HG03442 (cell line): ENCODE measurements around the gene PDCD2L.
"Not testable (repeated sequence)": the region's sequence is repeated elsewhere in the genome, so short reads cannot be mapped to it uniquely, and the experiment has no call there.

Source experiments
- ATAC-seq: cut with Tn5 transposase; IDR thresholded peaks from one replicate; pipeline ENCODE4 v1.9.1; 2021; ENCODE audit warnings: mild to moderate bottlenecking, moderate library complexity; ENCODE audit not compliant: unreplicated experiment

The PDCD2L gene

DNA sequence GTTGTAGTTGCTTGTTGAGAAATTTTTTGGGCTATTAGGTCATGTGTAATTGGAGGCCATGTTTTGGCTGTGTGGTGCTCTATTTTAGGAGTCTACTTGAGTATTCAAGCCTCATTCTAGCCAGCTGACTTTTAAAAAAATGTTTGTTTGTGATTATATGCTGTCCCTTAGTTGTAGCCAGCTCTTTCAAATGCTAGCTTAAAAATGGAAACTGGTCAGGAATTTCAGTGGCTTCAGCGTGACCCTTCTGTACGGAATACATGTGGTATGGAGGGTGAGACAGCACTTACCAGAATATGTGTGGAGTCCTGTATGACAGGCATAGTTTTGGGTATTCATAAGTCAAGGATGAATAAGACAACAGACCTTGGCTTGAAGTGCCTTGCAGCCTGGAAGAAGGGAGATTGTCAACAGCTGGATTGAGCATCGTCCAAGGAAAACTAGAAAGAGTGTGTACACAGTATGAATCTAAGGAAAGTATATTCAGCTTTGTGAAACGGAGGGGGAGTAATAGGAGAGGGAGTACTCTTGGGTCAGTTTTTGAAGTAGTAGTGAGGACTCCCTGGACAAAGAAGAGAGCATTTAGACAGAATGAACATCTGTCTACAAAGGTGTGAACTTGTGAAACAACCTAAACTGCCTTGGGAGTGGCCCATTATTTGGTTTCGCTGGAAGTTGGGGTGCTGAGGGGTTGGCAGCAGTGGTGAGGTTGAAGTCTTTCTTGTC, 57.3 kb downstream of the PDCD2L start:
- no peak for ATAC-seq

DNA sequence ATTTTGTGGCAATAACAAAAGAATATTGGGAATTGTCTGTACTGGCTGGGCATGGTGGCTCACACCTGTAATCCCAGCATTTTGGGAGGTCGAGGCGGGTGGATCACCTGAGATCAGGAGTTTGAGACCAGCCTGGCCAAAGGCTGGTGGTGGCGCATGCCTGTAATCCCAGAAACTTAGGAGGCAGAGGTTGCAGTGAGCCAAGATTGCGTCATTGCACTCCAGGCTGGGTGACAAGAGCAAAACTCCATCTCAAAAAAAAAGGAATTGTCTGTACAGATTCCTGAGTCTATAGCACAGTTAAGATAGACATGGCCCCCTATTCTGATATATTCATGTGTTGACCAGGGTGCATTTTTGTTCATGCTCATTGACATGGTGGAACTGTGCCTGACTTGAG, 60.6 kb downstream of the PDCD2L start:
- not testable (repeated sequence) for ATAC-seq

DNA sequence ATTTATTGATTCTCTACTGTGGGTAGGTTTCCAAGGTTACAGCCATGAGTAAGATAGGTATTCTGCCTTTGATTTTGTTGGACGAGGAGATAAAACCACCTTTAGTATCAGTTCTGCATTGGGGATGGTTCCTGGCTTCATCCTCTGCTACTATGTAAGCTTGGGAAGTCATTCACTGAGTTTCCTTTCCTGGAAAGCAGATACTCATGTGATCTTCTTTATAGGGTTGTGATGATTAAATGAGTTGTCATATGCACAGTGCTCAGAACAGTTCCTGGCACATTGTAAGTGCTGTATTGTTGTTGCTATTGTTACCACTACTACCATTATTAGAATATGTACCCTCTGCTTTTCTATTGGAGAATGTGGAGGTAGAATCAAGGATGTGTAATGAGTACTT, 64.2 kb downstream of the PDCD2L start:
- ATAC-seq = no peak

DNA sequence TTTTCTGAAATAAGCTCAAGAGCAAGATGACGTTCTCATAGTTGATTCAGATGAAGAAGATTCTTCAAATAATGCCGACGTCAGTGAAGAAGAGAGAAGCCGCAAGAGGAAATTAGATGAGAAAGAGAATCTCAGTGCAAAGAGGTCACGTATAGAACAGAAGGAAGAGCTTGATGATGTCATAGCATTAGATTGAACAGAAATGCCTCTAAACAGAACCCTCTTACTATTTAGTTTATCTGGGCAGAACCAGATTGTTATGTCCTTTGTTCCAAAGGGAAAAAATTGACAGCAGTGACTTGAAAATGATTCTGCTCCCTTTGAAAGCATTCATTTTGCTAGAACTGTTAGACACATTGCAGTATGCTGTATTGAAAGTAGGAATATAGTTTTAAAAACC, 64.8 kb downstream of the PDCD2L start:
- ATAC-seq = not testable (repeated sequence)

DNA sequence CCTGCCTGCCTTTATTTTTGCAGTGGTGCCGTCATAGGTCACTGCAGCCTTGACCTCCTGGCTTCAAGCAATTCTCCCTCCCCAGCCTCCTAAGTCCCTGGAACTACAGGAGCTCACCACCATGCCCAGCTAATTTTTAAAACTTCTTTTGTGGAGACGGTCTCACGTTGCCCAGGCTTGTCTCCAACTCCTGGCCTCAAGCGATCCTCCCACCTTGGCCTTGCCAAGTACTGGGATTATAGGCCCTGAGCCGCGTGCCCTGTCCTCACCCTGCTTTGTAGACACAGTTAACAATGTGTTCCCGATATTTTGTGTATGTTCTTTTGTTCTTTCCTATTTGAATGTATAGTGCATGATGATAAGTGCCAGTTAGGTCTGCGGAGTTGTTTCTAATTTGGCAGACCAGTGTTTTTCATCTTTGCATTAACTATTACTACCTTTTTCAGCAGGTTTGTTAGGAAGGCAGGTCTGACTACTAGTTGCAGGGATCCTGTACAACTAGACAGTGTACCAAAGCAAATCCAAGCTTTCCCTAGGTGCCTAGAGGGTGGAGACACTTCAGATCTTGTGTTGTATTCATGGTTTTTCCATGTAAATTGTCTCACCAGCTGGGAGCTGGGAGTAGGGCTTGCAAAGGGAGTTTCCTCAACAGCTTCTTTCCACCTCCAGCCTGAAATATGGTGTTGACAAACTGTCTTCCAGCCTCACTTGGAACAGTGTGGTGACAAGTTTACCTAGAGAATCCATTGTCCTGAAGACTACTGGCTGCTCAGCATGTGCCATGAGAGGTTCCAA, 67.9 kb downstream of the PDCD2L start:
- no peak for ATAC-seq

DNA sequence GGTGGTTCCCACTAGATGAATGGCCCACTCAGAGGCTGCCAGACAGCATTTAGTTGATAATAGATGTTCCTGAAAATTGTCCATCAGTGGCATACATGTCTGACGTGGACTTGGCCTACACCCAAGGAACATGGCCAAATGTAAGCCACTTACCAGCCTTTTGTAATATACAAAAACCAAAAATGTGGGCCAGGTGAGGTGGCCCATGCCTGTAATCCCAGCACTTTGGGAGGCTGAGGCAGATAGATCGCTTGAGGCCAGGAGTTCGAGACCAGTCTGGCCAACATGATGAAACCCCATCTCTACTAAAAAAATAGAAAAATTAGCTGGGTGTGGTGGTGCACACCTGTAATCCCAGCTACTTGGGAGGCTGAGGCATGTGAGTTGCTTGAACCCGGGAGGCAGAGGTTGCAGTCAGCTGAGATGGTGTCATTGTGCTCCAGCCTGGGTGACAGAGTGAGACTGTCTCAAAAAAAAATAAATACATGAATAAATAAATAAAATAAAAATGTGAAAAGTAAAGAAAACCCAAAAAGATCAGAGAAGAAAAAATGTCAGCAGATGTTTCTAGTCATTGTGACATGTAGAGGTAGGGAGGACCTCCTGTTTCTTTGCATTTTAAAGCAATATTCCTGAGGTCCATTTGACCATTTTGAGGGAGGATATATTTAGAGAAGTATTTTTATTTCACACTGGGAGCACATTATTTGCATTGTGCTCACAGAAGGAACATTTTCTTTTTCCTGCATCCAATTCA, 70.2 kb downstream of the PDCD2L start:
- no peak for ATAC-seq

DNA sequence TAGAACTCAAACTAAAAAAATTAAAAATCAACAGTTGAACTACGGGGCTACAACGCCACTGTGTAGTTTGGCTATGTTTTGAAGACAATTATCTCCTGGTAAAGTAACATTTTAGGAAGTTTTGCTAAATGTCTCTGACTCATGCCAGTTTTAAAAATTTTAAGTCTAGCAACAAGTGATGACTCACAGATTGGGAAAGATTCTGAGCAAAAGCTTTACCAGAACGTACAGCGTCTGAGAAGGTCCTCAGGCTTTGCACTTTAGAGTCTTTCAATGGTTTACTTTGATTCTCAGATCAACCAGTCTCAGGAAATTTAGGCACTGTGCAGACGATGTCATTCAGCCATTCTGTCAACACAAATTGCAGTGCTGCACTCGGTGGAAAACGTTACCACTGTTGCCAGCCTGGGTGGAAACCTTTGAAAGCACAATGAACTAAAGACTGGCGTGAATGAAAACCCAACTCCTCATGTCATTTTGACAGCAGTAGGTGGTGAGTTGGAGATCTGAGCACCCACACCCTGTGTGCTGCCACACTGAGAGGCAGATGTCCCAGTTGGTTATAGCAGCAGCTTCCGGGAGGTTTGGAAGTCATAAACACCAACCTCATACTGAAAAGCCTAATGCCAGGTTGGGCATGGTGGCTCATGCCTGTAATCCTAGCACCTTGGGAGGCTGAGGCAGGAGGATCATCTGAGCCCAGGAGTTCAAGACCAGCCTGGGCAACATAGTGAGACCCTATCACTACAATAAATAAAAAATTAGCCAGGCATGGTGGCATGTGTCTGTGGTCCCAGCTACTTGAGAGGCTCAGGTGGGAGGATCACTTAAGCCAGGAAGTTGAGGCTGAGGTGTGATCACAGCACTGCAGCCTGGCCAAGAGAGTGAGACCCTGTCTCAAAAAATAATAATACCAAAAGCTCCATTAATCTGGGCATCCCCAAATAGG, 71.1 kb downstream of the PDCD2L start:
- ATAC-seq = no peak
